RWPE2 (cell line): Measurements from ENCODE around the gene TNNC2.
"Not testable (repeated sequence)": the region's sequence is repeated elsewhere in the genome, so short reads cannot be mapped to it uniquely, and the experiment has no call there.

Experiments used
- ATAC-seq: fragments of 200-7000 bp; cut with Tn5 transposase; 3 replicates; pipeline ENCODE4 v1.9.1; 2021; ENCODE audit warnings: low read depth
- DNase-seq: peaks from one replicate; pipeline ENCODE4 v3.0.0-alpha.2; 2020; ENCODE audit warnings: low spot score
- H3K27ac ChIP-seq: fragments of 450-650 bp; 2 replicates; pipeline ENCODE4 v1.5.1; 2017; ENCODE audit warnings: mild to moderate bottlenecking; ENCODE audit not compliant: poor library complexity, severe bottlenecking
- H3K27me3 ChIP-seq: fragments of 250-450 bp; sonication (Bioruptor Pico); 2 replicates; pipeline ENCODE4 v1.5.1; 2021; ENCODE audit warnings: mild to moderate bottlenecking, moderate library complexity; ENCODE audit not compliant: insufficient read depth, poor library complexity, severe bottlenecking
- H3K36me3 ChIP-seq: fragments of 250-450 bp; sonication (Bioruptor Pico); 2 replicates; pipeline ENCODE4 v1.5.1; 2020; ENCODE audit warnings: low read depth, mild to moderate bottlenecking, moderate library complexity
- H3K4me1 ChIP-seq: fragments of 250-450 bp; sonication (Bioruptor Pico); 2 replicates; pipeline ENCODE4 v1.5.1; 2021; ENCODE audit warnings: mild to moderate bottlenecking, moderate library complexity; ENCODE audit not compliant: insufficient read depth, poor library complexity, severe bottlenecking
- H3K4me3 ChIP-seq: fragments of 250-450 bp; sonication (Bioruptor Pico); 2 replicates; pipeline ENCODE4 v1.5.1; 2021; ENCODE audit warnings: mild to moderate bottlenecking, moderate library complexity; ENCODE audit not compliant: severe bottlenecking
- H3K9me3 ChIP-seq: fragments of 250-450 bp; sonication (Bioruptor Pico); 2 replicates; pipeline ENCODE4 v1.5.1; 2021; ENCODE audit warnings: mild to moderate bottlenecking, moderate library complexity; ENCODE audit not compliant: severe bottlenecking
- TF ChIP-seq, protein P1 (sequence below): fragments of 450-650 bp; IDR thresholded peaks from one replicate; pipeline ENCODE4 v1.5.1; 2017; ENCODE audit warnings: mild to moderate bottlenecking, moderate library complexity; ENCODE audit not compliant: poor library complexity, severe bottlenecking

The TNNC2 gene

DNA sequence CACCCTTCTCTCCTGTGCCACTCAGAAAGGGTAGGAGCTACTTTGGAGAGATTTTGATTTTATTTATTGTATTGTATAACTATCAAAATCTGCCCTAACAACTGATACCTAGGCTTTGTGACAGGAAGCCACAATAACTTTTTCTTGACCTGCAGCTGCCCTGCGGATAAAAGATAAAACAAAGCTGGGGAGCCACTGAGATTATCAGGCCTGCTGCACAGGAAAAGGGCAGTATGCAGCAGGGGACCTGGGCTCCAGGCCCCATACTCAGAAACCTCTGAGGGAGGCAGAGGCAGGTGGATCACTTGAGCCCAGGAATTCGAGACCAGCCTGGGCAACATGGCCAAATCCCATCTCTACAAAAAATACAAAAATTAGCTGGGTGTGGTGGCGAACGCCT lies 5.5 kb upstream of the TNNC2 start:
- Histone ChIP-seq H3K9me3 (no peaks in the 10 kb centered on the region), H3K36me3 (no peaks in the 10 kb centered on the region), H3K27me3 (no peaks in the 10 kb centered on the region), H3K4me3 (no peak overlapping the region), H3K27ac (peak overlapping the region; percentile 54), H3K4me1 (peaks cover 15% of the 10 kb centered on the region)
- ATAC-seq (no peak), DNase-seq (no peak)
- TF ChIP-seq, protein P1, sequence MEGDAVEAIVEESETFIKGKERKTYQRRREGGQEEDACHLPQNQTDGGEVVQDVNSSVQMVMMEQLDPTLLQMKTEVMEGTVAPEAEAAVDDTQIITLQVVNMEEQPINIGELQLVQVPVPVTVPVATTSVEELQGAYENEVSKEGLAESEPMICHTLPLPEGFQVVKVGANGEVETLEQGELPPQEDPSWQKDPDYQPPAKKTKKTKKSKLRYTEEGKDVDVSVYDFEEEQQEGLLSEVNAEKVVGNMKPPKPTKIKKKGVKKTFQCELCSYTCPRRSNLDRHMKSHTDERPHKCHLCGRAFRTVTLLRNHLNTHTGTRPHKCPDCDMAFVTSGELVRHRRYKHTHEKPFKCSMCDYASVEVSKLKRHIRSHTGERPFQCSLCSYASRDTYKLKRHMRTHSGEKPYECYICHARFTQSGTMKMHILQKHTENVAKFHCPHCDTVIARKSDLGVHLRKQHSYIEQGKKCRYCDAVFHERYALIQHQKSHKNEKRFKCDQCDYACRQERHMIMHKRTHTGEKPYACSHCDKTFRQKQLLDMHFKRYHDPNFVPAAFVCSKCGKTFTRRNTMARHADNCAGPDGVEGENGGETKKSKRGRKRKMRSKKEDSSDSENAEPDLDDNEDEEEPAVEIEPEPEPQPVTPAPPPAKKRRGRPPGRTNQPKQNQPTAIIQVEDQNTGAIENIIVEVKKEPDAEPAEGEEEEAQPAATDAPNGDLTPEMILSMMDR: no peak

DNA sequence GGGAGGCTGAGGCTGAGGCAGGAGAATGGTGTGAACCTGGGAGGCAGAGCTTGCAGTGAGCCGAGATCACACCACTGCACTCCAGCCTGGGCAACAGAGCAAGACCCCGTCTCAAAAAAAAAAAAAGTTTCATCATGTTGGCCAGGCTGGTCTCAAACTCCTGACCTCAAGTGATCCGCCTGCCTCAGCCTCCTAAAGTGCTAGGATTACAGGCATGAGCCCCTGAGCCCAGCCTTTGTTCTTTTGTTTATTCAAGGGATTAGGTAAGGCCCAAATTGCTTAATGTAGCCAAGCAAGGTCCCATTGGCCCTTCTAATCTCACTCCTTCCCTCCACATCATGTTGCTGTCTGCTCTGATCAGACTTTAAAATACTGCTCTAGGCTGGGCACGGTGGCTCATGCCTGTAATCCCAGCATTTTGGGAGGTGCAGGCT lies 2.6 kb upstream of the TNNC2 start:
- not testable (repeated sequence) for H3K27me3 ChIP-seq, H3K27ac ChIP-seq, H3K4me1 ChIP-seq, H3K9me3 ChIP-seq, ATAC-seq, H3K36me3 ChIP-seq, H3K4me3 ChIP-seq, DNase-seq

DNA sequence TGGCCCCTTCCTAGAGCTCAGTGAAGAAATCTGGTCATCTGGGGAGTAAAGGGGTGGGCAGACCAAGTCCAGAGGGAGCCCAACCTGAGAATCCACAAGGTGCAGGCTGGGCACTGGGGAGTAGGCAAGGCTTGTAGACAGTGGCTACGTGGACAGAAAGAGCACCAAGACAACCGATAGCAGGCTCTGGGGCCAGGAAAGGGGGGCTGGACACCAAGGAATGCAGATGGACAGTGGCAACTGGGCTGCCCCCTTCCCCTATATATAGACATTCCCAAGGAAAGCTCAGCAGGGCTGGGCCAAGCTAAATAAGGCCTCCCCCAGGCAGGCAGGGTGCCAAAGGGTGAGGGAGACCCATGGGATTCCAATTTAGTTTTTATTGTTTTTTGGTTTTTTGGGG lies 1.5 kb upstream of the TNNC2 start:
- no peak for ATAC-seq
- Histone ChIP-seq H3K27ac (no peak overlapping the region), H3K36me3 (no peaks in the 10 kb centered on the region), H3K4me1 (peaks cover 3% of the 10 kb centered on the region), H3K27me3 (peaks cover 5% of the 10 kb centered on the region), H3K9me3 (no peaks in the 10 kb centered on the region), H3K4me3 (no peak overlapping the region)
- no peak for DNase-seq
- TF ChIP-seq, protein P1: no peak

DNA sequence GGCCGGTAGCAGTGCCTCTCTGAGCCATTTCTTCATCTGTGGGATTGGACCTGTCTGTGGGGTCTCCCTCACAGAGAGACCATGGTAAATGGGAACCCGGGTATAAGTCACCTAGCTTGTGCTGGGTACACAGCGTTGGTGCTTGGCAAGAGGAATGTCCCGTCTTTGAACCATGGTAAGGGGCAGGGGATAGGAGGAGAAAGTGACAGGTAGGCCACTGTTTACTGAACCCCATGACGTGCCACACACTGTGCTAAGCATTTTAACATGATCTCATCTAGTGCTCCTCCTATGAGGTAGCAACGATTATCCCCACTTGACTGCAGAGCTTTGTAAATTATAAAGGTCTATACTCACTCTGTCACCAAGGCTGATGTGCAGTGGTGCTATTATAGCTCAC lies 600 bp upstream of the TNNC2 start:
- H3K27ac ChIP-seq: no peak overlapping the region
- no peak overlapping the region for H3K4me3 ChIP-seq
- no peak for ATAC-seq
- TF ChIP-seq, protein P1: no peak
- H3K27me3 ChIP-seq: peaks cover 14% of the 10 kb centered on the region
- no peaks in the 10 kb centered on the region for H3K36me3 ChIP-seq
- H3K9me3 ChIP-seq: no peaks in the 10 kb centered on the region
- H3K4me1 ChIP-seq: no peaks in the 10 kb centered on the region
- DNase-seq: no peak

DNA sequence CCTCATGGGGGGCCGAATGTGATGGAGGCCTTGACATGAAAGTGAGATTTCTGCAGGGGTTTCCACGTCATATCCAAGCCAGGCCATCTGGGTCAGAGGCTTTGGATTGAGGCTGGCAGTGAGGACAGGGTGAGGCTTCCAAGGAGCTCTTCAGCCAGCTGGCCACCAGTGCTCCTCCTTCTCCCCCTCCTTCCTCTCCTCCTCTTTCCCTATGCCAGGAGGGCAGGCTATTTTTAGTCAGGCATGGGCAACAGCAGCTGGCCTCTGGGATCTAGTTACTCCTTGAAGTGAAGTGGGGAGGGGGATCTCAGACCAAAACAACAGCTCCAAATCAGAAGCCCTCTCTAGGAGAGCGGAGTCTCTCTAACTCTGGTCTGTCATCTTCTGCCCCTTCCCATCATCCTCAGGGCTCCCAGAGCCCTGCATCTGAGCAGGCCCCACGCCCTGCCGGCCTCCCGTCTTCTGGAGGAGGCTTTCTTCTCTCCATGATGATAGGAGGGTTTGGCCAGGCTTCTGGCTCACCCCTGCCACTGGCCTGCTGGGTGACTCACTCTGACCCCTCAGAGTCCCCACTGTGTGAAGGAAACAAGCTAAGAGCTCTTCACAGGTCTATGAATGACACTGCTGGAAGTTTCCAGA lies 612 bp downstream of the TNNC2 start:
- H3K4me3 ChIP-seq: no peak overlapping the region
- DNase-seq: no peak
- no peaks in the 10 kb centered on the region for H3K9me3 ChIP-seq
- no peaks in the 10 kb centered on the region for H3K36me3 ChIP-seq
- TF ChIP-seq, protein P1: no peak
- no peak overlapping the region for H3K27ac ChIP-seq
- no peak for ATAC-seq
- peaks cover 15% of the 10 kb centered on the region for H3K27me3 ChIP-seq
- H3K4me1 ChIP-seq: no peaks in the 10 kb centered on the region
